GM12892 (cell line): ENCODE data around the gene ZDHHC24.

ENCODE experiments used
- POLR2A ChIP-seq: IDR thresholded peaks from 2 replicates; pipeline ENCODE4 v1.6.1; 2011; ENCODE audit warnings: low read depth, low read length, control low read depth
- POLR2AphosphoS5 ChIP-seq: IDR thresholded peaks from 2 replicates; pipeline ENCODE4 v1.6.1; 2011; ENCODE audit warnings: low read depth, low read length, control low read depth

DNA sequence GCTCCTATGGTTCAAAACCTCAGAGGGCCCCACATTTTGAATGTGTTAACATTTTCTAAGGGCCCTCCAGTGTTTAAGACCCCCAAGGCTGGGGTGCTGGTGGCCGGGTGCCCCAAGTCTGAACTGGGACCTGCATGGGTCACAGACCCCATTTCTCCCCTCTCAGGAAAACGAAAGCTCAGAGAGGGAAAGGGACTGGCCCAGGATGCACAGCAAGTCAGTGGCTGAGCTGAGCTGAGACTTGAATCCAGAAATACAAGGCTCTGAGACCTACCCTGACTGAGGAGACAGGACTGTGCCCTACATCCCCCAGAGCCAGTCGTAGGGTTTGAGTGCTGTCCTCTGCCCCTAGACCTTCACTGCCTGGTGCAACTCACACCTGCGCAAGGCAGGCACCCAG is 5.0 kb upstream of the ZDHHC24 start:
- TF ChIP-seq POLR2A (no peak), POLR2AphosphoS5 (no peak)
